Neural progenitor cell (in vitro differentiated cells): ENCODE results near the gene TMEM267. TPM values are rescaled to one million over a fixed set of nuclear protein-coding genes. Genes with fewer than 3 reads are reported as not detected.

Experiments
- DNase-seq: peaks from one replicate; pipeline ENCODE4 v3.0.0-alpha.2; 2016; ENCODE audit warnings: low spot score
- H2AFZ ChIP-seq: fragments of 200-600 bp; sonication (generic); replicated peaks from 2 replicates; pipeline ENCODE4 v1.6.1; 2016; ENCODE audit warnings: antibody characterized with exemption
- H3F3A ChIP-seq: fragments of 200-600 bp; sonication (generic); 2 replicates; pipeline ENCODE4 v1.6.1; 2016; ENCODE audit warnings: antibody characterized with exemption, low read depth
- H3K27ac ChIP-seq: fragments of 200-600 bp; sonication (generic); 2 replicates; pipeline ENCODE4 v1.5.1; 2016; ENCODE audit warnings: mild to moderate bottlenecking
- H3K27me3 ChIP-seq: fragments of 200-600 bp; sonication (generic); 2 replicates; pipeline ENCODE4 v1.6.1; 2016; ENCODE audit warnings: mild to moderate bottlenecking, moderate library complexity
- H3K36me3 ChIP-seq: fragments of 200-600 bp; sonication (generic); 2 replicates; pipeline ENCODE4 v1.5.1; 2016
- H3K4me1 ChIP-seq: fragments of 200-600 bp; sonication (generic); 2 replicates; pipeline ENCODE4 v1.6.1; 2016; ENCODE audit warnings: mixed run types
- H3K4me2 ChIP-seq: fragments of 200-600 bp; sonication (generic); 2 replicates; pipeline ENCODE4 v1.6.1; 2016
- H3K4me3 ChIP-seq: fragments of 200-600 bp; sonication (generic); 2 replicates; pipeline ENCODE4 v1.5.1; 2016
- H3K79me2 ChIP-seq: fragments of 200-600 bp; sonication (generic); 2 replicates; pipeline ENCODE4 v1.6.1; 2016; ENCODE audit warnings: low read depth
- H3K9ac ChIP-seq: fragments of 200-600 bp; sonication (generic); 2 replicates; pipeline ENCODE4 v1.6.1; 2016
- H3K9me3 ChIP-seq: fragments of 200-600 bp; sonication (generic); 2 replicates; pipeline ENCODE4 v1.5.1; 2016; ENCODE audit warnings: low read depth
- H4K20me1 ChIP-seq: fragments of 200-600 bp; sonication (generic); 2 replicates; pipeline ENCODE4 v1.6.1; 2016; ENCODE audit warnings: low read depth
- H3K27ac Mint-ChIP-seq: 3 replicates; pipeline ENCODE4 v1.8.0; 2021; ENCODE audit warnings: mixed read lengths
- H3K27me3 Mint-ChIP-seq: 2 replicates; pipeline ENCODE4 v1.8.0; 2022; ENCODE audit warnings: low read depth, mild to moderate bottlenecking, inconsistent platforms, moderate library complexity, mixed read lengths; ENCODE audit not compliant: insufficient read depth
- H3K36me3 Mint-ChIP-seq: 3 replicates; pipeline ENCODE4 v1.8.0; 2021; ENCODE audit warnings: mixed read lengths
- H3K4me1 Mint-ChIP-seq: 3 replicates; pipeline ENCODE4 v1.8.0; 2021; ENCODE audit warnings: mixed read lengths
- H3K4me3 Mint-ChIP-seq: 3 replicates; pipeline ENCODE4 v1.8.0; 2021; ENCODE audit warnings: mild to moderate bottlenecking, moderate library complexity, mixed read lengths
- H3K9me3 Mint-ChIP-seq: 3 replicates; pipeline ENCODE4 v1.8.0; 2020; ENCODE audit warnings: mixed read lengths
- EZH2 ChIP-seq: fragments of 200-600 bp; sonication (generic); IDR thresholded peaks from 2 replicates; pipeline ENCODE4 v1.6.1; 2017; ENCODE audit warnings: antibody characterized with exemption, mild to moderate bottlenecking, moderate library complexity
- EZH2phosphoT487 ChIP-seq: fragments of 200-600 bp; sonication (generic); IDR thresholded peaks from 2 replicates; pipeline ENCODE4 v1.6.1; 2017; ENCODE audit warnings: antibody characterized with exemption
- total RNA-seq: library from RNA; depleted of rRNA; stranded (reverse); fragments of >200 nt; gene quantifications from 2 replicates; pipeline ENCODE4 v1.2.3, GENCODE V29; 2015; ENCODE audit warnings: low replicate concordance
- TF ChIP-seq, protein P1 (sequence below): fragments of 200-600 bp; sonication (generic); IDR thresholded peaks from 2 replicates; pipeline ENCODE4 v1.5.1; 2017; ENCODE audit warnings: antibody characterized with exemption, mild to moderate bottlenecking

The TMEM267 gene
- total RNA-seq, 1 donor from 2014 or later: 15.3 TPM

DNA sequence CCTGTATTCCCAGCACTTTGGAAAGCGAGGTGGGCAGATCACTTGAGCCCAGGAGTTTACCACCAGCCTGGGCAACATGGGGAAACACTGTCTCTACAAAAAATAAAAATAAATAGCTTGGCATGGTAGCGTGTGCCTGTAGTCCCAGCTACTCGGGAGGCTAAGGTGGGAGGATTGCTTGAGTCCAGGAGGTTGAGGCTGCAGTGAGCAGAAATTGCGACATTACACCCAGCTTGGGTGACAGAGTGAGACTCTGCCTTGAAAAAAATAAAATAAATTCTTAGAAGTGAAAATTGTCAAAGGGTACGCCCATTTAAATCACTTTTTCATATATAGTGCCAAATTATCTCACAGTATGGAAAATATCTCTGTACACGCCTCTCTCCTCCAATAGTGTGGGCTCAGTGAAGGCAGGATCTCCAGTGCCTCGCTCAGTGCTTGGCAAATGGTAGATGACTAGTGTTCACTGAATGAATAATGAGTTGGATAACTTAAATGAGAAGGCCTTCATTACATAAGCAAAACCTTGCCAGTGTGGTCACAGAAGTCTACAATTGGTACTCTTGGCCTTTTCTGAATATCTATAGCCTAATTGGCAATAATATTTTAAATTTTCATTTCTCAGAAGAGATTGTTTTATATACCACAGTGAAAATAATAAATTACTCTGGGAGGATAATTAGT is 62.1 kb downstream of the TMEM267 start:
- no peaks in the 10 kb centered on the region for H3K79me2 ChIP-seq
- no peaks in the 10 kb centered on the region for H3K9me3 ChIP-seq
- H3K27me3 Mint-ChIP-seq: no peaks in the 10 kb centered on the region
- no peak overlapping the region for H3K27ac Mint-ChIP-seq
- no peaks in the 10 kb centered on the region for H3K27me3 ChIP-seq
- no peaks in the 10 kb centered on the region for H3K4me1 ChIP-seq
- H3K4me3 ChIP-seq: no peak overlapping the region
- no peaks in the 10 kb centered on the region for H3K4me1 Mint-ChIP-seq
- no peak overlapping the region for H3K9ac ChIP-seq
- H4K20me1 ChIP-seq: no peaks in the 10 kb centered on the region
- no peak overlapping the region for H2AFZ ChIP-seq
- no peak overlapping the region for H3K4me3 Mint-ChIP-seq
- H3F3A ChIP-seq: no peaks in the 10 kb centered on the region
- H3K36me3 ChIP-seq: no peaks in the 10 kb centered on the region
- TF ChIP-seq, protein P1, sequence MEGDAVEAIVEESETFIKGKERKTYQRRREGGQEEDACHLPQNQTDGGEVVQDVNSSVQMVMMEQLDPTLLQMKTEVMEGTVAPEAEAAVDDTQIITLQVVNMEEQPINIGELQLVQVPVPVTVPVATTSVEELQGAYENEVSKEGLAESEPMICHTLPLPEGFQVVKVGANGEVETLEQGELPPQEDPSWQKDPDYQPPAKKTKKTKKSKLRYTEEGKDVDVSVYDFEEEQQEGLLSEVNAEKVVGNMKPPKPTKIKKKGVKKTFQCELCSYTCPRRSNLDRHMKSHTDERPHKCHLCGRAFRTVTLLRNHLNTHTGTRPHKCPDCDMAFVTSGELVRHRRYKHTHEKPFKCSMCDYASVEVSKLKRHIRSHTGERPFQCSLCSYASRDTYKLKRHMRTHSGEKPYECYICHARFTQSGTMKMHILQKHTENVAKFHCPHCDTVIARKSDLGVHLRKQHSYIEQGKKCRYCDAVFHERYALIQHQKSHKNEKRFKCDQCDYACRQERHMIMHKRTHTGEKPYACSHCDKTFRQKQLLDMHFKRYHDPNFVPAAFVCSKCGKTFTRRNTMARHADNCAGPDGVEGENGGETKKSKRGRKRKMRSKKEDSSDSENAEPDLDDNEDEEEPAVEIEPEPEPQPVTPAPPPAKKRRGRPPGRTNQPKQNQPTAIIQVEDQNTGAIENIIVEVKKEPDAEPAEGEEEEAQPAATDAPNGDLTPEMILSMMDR: no peak
- TF ChIP-seq EZH2phosphoT487 (no peak), EZH2 (no peak)
- no peak overlapping the region for H3K4me2 ChIP-seq
- no peak for DNase-seq
- peaks cover 2% of the 10 kb centered on the region for H3K9me3 Mint-ChIP-seq
- no peaks in the 10 kb centered on the region for H3K36me3 Mint-ChIP-seq
- H3K27ac ChIP-seq: no peak overlapping the region

GRCh38 chr5:43420241-43420640 is 63.4 kb downstream of the TMEM267 start:
- peak overlapping the region; percentile 79 for H2AFZ ChIP-seq
- no peaks in the 10 kb centered on the region for H3K4me1 ChIP-seq
- no peak for TF ChIP-seq EZH2
- H3K9me3 ChIP-seq: no peaks in the 10 kb centered on the region
- Mint-ChIP-seq H3K36me3 (no peaks in the 10 kb centered on the region), H3K4me3 (no peak overlapping the region), H3K27me3 (no peaks in the 10 kb centered on the region), H3K27ac (no peak overlapping the region), H3K9me3 (no peaks in the 10 kb centered on the region), H3K4me1 (no peaks in the 10 kb centered on the region)
- H4K20me1 ChIP-seq: no peaks in the 10 kb centered on the region
- H3K36me3 ChIP-seq: no peaks in the 10 kb centered on the region
- H3K27me3 ChIP-seq: no peaks in the 10 kb centered on the region
- no peaks in the 10 kb centered on the region for H3F3A ChIP-seq
- no peak for DNase-seq
- H3K27ac ChIP-seq: no peak overlapping the region
- H3K4me2 ChIP-seq: no peak overlapping the region
- no peak overlapping the region for H3K4me3 ChIP-seq
- no peaks in the 10 kb centered on the region for H3K79me2 ChIP-seq
- no peak overlapping the region for H3K9ac ChIP-seq

GRCh38 chr5:43418561-43418960 is 65.1 kb downstream of the TMEM267 start:
- H3K4me1 Mint-ChIP-seq: no peaks in the 10 kb centered on the region
- no peaks in the 10 kb centered on the region for H3K9me3 ChIP-seq
- H4K20me1 ChIP-seq: no peaks in the 10 kb centered on the region
- DNase-seq: no peak
- no peak overlapping the region for H3K4me3 ChIP-seq
- H3K36me3 ChIP-seq: no peaks in the 10 kb centered on the region
- no peaks in the 10 kb centered on the region for H3K27me3 ChIP-seq
- H3K4me2 ChIP-seq: no peak overlapping the region
- H3K9ac ChIP-seq: no peak overlapping the region
- H3K27ac ChIP-seq: no peak overlapping the region
- no peak overlapping the region for H2AFZ ChIP-seq
- no peaks in the 10 kb centered on the region for H3K9me3 Mint-ChIP-seq
- H3K27me3 Mint-ChIP-seq: no peaks in the 10 kb centered on the region
- no peak for TF ChIP-seq EZH2phosphoT487
- TF ChIP-seq EZH2: no peak
- TF ChIP-seq, protein P1: no peak
- no peaks in the 10 kb centered on the region for H3K36me3 Mint-ChIP-seq
- no peaks in the 10 kb centered on the region for H3K79me2 ChIP-seq
- H3F3A ChIP-seq: no peaks in the 10 kb centered on the region
- no peaks in the 10 kb centered on the region for H3K4me1 ChIP-seq
- no peak overlapping the region for H3K4me3 Mint-ChIP-seq
- no peak overlapping the region for H3K27ac Mint-ChIP-seq

DNA sequence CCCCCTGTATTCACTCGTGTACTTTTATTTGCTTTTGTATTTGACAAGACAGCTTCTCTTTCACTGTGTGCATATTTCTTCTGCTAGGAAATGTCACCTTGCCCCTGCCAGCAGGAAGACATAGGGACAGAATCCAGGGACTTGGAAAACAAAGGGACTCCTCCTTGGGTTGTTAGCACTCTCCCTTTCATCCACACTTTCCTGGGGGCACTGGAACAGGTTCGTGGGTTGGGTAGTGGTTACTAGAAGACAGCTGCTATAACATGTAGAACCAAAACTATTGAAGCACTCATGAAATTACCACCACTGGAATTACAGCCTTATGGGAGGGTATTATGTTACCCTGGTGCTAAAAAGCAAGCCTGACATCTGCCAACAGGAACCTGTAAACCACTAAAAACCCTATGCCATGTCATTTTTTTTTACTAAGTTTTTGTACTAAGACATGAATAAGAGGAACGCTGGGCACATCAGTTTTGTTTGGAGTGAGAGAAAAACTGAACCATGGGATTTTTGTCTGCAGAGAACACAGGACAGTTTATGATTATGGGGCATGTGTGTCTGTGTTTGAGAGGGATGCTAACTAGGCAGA is 66.8 kb downstream of the TMEM267 start:
- Histone ChIP-seq H4K20me1 (no peaks in the 10 kb centered on the region), H3K4me2 (no peak overlapping the region), H3K4me1 (no peaks in the 10 kb centered on the region), H3K9me3 (no peaks in the 10 kb centered on the region), H3K27me3 (no peaks in the 10 kb centered on the region), H3K4me3 (no peak overlapping the region), H3K9ac (no peak overlapping the region), H3F3A (no peaks in the 10 kb centered on the region), H2AFZ (no peak overlapping the region), H3K79me2 (no peaks in the 10 kb centered on the region), H3K36me3 (no peaks in the 10 kb centered on the region), H3K27ac (no peak overlapping the region)
- TF ChIP-seq EZH2 (no peak), EZH2phosphoT487 (no peak)
- TF ChIP-seq, protein P1: no peak
- Mint-ChIP-seq H3K36me3 (no peaks in the 10 kb centered on the region), H3K27me3 (no peaks in the 10 kb centered on the region), H3K27ac (no peak overlapping the region), H3K4me3 (no peak overlapping the region), H3K4me1 (no peaks in the 10 kb centered on the region), H3K9me3 (no peaks in the 10 kb centered on the region)
- DNase-seq: no peak
